HS-5 (cell line): ENCODE measurements around the gene KCNT1.

ENCODE experiments used
- DNase-seq: peaks from one replicate; pipeline ENCODE4 v3.0.0-alpha.2; 2012; ENCODE audit warnings: low read depth

KCNT1 gene

GRCh38 chr9:135802876-135803419 is 101.0 kb downstream of the KCNT1 start:
- no peak for DNase-seq

GRCh38 chr9:135803441-135803840 is 101.5 kb downstream of the KCNT1 start:
- DNase-seq = no peak

- DNase-seq = no peak
These were observed 102.8 kb downstream of the KCNT1 start for GRCh38 chr9:135804581-135805421.

GRCh38 chr9:135805422-135806022 is 103.5 kb downstream of the KCNT1 start:
- no peak for DNase-seq

DNA sequence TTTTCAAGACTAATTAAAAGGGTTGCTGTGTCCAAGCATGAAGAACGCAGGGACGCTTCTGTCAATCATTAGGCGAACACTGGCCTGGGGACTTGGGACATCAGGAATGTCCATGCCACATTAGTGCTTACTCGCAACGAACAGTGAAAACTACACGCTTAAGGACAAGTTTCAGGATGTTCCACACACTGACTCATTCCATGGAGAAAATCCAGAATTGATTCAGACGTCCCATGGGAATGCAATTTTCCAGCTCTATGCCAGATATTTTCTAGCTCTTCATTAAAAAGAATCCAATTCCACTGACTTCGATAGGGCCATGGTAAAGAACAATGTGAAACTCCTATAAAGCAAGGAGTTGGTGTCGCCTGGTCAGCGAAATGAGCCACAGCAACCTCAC is 107.2 kb downstream of the KCNT1 start:
- DNase-seq = peak; percentile 38

GRCh38 chr9:135810806-135811575 is 109.0 kb downstream of the KCNT1 start:
- DNase-seq = no peak

DNA sequence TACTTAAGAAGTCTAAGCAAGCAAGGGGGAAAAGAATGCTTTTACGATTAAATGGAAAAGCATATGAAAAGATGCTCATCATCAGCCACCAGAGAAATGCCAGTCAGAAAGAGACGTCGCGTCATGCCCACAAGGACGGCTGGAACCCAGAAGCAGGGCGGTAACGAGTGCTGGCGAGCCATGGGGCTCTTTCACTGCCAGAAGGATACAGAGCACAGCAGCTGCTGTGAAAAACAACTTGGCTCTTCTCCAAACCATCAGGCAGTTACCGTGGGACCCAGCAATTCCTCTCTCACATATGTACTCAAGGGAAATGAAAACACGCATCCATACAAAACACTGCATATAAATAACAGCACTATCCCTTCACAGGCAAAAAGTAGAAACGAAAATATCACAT is 109.8 kb downstream of the KCNT1 start:
- DNase-seq = no peak

DNA sequence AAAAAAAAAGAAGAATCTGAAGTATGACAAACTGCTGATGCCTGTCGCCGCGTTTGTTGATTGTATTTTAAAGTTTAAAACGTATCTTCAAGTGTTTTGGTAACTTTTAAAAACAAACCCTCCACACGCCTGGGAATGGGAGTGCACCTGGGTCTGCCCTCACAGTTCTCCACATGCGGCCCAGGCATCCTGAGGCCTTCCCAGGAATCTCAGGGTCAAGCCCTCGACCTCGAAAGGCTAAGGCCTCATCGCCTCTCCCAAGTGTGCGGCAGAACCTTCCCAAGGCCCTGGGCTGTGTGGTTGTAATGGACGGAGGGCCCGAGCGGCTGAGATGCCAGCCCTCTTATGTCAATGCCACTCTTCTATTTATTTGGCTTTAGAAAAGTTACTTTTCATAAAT is 111.0 kb downstream of the KCNT1 start:
- DNase-seq = no peak

- no peak for DNase-seq
These were observed 111.8 kb downstream of the KCNT1 start for GRCh38 chr9:135813671-135814290.

DNA sequence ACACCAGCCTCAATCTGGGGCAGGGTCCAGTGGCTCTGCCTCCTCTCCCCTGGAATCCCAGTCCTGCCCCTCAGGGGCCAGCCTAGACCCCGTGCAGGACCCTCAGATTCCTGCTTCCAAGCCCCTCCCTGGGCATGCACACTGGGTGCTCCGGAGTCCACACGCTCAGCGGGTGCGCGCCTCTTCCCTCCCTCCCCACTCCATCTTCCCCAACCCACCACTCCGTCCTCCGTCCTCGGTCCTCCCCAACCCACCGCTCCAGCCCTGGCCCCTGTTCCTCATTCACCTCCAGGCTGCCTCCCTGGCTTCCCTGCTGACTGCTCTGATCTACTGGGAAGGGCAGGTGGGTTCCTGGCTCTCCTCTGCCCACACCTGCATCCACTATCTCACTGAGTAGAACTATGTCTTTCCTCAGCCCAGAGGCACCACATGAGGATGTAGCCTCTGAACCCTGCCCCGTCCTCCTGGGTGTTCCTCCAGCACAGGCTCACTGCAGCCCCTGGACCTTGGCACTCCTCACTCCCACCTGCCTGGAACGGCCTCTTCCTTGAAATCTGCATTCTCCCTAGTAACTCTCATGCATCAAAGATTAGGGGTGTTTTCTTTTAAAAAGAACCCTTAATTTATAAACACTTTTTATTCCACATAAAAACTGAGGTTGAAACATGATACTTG is 112.6 kb downstream of the KCNT1 start:
- DNase-seq = no peak

DNA sequence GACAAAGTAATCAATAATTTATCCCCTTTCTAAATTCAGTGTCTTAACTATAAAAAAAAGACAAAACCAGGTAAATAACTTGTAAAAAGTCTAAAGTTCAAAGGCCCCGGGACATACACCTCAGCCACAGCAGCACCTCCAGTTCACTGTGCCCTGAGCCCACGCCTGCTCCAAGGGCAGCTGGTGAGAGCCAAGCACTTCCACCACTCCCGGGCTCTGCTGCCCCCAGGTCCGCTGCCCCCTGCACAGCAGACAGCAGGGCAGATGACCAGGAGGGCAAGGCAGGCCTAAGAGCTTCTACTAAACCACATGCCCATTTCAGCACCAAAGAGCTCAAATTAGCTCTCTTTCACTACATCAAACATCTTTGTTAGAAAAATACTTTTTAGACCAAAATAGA is 113.4 kb downstream of the KCNT1 start:
- no peak for DNase-seq

DNA sequence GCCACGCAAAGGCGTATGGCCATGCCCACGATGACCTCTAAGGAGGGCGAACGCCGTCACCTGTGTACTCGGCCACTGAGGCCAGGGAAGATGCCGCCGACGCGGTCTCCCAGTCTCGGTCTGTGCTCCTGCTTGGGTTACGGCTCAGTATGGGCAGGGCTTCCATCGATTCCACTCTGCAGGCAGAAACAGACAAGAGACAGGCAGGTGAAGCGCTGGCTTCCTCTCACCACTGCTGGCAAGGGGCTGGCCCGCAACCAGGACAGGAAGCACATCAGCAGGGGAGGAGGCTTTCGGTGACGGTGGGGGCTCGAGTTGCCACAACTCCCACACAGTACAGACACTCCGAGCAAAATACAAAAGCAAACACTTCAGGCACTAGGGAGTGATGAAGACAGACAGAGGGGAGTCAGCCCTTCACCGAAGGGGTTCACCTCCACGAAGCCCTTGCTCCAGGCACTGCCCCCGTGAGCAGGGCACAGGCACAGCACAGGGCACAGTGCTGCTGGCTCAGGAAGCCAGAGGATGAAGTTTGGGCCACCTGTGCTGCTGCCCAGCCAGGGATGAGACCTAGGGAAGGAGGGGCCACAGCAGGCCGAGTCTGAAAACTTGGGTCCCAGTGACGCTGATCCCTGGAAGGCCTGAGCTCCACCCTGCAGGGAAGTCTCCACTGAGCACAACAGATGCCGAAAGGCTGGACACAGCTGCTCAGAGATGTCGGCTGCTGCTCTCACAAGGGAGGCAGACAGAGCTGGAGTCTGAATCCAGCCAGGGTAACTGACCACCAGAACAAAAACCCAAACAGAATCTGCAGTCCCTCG is 114.1 kb downstream of the KCNT1 start:
- no peak for DNase-seq

GRCh38 chr9:135816651-135816970 is 114.6 kb downstream of the KCNT1 start:
- no peak for DNase-seq

DNA sequence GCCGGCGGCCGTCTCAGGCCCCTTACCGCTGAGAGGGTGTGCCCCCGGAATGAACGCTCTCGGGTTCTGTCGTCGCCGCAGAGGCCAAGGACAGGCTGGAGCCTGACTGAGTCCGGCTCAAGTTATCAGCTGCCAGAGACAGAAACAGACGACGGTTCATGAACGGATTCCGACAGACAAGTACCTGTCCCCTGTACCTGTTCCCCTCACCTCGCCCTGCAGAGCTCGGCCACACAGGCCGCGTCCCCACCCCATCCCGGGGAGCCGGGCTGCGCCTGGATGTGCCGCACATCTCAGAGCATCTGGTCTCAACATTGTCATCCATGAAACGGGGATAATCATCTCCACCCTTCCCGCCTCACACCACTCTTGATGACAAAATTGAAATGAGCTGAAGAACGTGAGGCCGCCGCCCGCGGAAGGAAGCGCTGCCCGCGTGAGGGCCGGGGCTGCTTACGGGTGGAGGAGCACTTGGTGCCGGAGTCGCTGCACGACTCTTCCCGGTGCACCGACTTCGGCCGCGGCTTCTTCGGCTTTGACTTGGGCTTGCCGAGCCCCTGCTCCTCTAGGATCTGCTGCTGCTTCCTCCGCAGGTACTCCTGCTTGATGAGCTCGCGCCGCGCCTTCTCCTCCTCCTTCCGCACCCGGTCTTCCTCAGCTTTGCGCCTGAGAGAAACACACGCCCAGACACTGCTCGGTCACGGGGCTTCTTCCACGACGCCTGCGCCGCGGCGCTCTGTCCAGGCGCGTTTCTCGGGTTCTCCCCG is 116.1 kb downstream of the KCNT1 start:
- DNase-seq = no peak

GRCh38 chr9:135818718-135819475 is 116.9 kb downstream of the KCNT1 start:
- DNase-seq = no peak

GRCh38 chr9:135819905-135820304 is 117.9 kb downstream of the KCNT1 start:
- no peak for DNase-seq

- no peak for DNase-seq
These were observed 118.7 kb downstream of the KCNT1 start for GRCh38 chr9:135820661-135821060.

DNA sequence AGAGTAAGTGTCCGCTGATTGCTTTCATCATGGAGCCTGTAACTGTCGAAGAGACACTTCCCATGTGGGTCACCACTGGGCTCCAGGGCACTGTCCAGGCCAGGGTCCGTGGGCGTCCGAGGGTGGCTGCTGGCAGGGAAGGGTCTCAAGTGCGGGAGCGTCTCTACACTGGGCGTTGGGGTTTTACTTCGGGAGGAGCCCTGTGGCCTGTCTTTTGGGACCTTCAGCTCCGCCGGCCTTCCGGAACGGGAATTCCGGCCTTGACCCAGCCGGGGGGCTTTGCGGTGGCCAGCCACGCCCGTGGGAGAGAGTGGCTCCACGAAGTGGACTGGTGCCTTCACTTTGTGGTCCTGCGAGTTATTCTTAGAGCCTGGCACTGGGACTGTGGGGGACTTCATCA is 119.1 kb downstream of the KCNT1 start:
- no peak for DNase-seq

GRCh38 chr9:135821733-135822373 is 119.9 kb downstream of the KCNT1 start:
- no peak for DNase-seq
